GM18519 (cell line): ENCODE results near the gene CHAT.

Experiments used
- ATAC-seq: cut with Tn5 transposase; IDR thresholded peaks from one replicate; pipeline ENCODE4 v1.9.1; 2021; ENCODE audit warnings: mild to moderate bottlenecking, moderate library complexity; ENCODE audit not compliant: unreplicated experiment, low FRiP score

The CHAT gene

DNA sequence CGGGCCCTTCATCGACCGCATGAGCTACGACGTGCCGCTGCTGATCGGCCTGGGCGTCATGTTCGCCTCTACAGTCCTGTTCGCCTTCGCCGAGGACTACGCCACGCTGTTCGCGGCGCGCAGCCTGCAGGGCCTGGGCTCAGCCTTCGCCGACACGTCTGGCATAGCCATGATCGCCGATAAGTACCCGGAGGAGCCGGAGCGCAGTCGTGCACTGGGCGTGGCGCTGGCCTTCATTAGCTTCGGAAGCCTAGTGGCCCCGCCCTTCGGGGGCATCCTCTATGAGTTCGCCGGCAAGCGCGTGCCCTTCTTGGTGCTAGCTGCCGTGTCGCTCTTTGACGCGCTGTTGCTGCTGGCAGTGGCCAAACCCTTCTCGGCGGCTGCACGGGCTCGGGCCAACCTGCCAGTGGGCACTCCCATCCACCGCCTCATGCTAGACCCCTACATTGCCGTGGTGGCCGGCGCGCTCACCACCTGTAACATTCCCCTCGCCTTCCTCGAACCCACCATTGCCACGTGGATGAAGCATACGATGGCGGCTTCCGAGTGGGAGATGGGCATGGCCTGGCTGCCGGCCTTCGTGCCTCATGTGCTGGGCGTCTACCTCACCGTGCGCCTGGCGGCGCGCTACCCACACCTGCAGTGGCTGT lies 2.5 kb upstream of the CHAT start:
- no peak for ATAC-seq

DNA sequence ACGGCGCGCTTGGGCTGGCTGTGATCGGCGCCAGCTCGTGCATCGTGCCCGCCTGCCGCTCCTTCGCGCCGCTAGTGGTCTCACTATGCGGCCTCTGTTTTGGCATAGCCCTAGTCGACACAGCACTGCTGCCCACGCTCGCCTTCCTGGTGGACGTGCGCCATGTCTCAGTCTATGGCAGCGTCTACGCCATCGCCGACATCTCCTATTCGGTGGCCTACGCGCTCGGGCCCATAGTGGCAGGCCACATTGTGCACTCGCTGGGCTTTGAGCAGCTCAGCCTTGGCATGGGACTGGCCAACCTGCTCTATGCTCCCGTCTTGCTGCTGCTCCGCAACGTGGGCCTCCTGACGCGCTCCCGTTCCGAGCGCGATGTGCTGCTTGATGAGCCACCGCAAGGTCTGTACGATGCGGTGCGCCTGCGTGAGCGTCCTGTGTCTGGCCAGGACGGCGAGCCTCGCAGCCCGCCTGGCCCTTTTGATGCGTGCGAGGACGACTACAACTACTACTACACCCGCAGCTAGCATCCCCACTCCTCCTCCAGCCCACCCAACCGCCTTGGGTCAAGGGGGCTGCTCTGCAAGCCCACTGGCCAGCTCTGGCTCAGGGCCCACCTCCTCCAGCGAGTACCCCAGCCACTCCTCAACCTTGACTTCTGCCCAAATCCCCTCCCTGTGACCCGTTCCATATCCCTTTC lies 1.9 kb upstream of the CHAT start:
- no peak for ATAC-seq

DNA sequence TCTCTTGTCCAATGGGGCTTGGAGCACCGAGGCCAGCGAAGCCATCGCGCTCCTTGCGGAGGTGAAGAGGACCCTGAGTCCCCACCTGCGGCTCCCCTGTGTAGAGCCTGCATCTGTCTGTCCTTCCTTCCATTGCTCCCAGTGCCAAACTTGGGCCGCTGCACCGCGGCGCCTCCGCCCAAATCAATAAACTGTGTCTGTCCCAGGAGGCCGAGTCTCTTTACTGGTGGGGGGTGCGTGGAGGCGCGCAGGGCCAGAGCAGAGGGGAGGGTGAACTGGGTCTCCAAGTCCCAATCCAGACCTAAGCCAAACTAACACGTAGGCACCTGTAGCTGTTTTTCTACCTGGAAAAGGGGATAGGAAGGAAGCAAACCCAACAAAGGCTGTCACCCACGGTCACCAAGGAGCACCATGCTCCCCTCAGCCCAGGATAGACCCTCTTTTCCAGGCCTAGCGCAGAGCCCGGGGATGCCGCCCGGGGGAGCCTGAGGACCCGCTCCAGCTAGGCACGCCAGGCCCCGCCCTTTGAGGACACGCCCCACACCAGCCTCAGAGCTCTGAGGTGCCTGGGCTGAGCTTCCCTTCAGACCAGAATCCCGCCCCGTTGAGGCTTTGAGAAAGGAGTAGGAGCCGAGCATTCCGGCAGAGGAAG lies 1.2 kb upstream of the CHAT start:
- ATAC-seq, result no peak

DNA sequence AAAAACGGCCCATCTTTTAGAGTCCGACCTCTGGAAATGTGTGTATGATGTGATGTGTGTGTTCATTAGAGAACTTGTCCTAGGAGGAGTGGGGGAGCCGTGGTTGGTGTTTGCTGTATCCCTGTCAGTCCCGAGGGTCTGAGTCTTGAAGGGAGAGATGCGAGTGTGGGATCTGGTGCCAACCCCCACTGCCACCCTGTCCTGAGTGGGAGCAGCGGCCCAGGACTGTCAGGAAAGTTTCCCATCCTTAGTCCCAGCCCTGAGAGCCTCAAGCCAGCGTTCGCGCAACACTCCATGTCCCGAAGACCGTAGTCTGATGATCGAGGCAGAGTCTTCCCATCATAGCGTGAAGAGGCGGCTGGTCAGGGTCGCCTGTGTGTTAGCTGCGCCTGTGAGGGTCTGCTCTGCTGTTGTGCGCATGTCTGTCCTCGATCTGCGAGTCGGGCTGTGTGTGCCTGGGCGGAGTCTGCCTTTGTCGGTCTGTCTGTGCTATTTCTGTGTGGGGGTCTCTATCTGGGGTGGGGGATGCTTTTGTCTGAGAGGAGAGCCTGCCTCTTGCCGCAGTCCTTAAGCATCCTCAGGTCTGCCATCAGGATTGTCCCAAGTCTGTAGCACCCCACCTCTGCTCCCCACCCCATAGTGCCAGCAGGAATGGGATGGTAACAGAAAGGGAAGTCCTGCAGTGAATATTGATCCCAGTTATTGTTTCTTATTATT lies 514 bp upstream of the CHAT start:
- no peak for ATAC-seq

DNA sequence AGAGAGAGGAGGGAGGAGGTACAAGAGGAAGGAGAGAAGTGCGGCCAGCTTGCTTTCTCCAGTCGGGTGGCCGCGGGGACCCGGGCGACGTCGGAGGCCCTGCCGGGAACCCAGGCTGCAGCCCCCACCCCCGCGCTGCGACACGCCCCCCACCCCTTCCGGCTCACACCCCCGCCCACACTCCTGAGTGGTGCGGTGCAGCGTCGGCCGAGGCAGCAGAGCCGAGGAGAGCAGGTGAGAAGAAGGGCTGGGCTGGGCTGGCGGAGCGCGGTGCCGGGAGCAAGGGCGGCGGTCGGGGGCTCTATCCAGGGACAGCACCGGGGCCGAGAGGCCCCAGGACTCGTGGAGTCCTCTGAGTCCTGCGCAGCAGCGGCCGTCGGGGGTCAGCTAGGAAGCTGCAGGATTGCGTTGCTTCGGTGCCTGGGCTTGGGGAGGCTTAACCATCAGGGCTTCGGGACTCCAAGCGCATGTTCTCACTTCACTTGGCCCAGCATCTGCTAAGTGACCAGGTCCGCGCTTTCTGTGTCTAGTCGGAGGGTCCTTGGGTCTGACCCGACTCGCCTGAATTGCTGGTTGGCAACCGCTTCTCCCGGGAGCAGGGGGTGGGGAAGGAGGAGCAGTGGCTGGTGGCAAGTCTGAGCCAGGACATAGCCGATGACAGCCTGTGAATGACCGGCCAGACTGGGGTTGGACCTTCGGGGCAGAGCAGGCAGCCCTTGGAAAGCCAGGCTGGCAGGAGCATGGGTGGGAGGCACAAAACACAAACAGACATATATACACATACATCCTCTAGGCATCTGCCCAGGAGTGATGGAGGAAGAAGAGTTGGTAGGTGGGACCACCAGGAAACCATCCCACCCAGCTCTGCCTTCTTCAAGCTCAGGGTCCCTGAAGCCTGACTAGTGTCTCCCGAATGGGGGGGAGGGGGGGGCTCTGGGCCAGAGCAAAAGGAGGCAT lies 683 bp downstream of the CHAT start:
- no peak for ATAC-seq

DNA sequence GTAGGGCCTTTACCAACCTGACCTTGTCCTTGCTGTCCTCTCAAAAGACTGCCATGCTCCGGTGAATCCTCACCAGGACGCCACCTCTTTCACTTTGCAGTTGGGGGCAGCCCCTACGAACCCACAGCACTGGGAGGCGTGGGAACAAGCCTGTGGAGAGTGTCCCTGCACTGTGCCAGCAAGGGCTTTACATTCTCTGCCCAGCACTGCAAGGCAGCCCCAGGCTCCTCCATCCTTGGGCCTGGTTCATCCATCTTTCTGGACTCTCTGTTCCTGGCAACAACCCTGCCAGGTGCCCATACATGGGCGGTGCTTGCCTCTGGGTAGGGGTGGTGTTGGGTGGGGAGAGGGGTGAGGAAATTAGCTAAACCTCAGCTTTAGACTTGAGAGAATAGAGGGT lies 1.4 kb downstream of the CHAT start:
- ATAC-seq, result no peak

DNA sequence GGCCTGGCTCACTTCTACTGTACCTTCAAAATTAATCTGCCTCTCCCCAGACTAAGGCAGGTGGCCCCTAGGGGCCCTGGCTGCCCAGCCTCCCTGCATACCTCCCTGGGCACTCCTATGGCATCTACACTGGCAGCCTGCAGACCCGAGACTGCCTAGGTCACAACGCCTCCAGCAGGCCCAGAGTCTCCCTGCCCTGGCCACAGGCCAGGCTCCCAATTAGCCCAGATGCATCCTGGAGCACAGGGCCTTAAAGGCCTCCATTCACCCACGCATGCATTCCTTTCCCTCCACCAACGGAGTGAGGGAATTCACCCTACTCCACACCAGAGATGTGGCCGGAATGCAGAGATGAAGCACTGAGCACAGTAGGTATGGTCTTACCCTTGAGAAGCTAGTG lies 1.9 kb downstream of the CHAT start:
- no peak for ATAC-seq

DNA sequence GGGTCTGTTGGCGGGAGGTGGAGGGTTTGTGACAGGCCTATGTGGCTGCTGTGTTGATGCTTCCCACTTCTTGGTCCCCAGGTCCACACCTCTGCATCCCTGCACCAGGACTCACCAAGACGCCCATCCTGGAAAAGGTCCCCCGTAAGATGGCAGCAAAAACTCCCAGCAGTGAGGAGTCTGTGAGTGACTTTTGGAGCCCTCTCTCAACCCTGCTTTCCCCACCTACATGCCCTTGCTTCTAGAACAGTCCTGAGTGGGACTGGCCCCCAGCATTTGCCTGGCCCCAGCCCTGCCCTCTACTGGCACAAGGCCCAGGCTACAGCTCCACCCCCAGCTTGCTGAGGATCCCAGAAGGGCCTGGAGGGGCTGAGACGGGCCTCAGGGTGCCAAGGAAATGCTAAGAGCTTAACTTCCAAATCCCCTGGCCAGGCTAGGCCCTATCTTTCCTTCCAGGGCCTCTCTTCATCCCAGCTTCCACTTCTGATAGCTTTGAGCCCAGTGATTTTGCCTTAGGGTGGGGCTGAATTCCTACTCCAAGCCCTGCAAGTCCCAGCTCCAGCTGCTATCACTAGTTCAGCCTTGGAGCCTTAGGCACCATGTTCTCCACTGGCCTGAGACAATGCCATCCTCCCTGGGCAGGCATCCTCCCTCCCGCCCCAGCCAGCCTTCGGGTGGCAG lies 2.7 kb downstream of the CHAT start:
- ATAC-seq, result no peak

DNA sequence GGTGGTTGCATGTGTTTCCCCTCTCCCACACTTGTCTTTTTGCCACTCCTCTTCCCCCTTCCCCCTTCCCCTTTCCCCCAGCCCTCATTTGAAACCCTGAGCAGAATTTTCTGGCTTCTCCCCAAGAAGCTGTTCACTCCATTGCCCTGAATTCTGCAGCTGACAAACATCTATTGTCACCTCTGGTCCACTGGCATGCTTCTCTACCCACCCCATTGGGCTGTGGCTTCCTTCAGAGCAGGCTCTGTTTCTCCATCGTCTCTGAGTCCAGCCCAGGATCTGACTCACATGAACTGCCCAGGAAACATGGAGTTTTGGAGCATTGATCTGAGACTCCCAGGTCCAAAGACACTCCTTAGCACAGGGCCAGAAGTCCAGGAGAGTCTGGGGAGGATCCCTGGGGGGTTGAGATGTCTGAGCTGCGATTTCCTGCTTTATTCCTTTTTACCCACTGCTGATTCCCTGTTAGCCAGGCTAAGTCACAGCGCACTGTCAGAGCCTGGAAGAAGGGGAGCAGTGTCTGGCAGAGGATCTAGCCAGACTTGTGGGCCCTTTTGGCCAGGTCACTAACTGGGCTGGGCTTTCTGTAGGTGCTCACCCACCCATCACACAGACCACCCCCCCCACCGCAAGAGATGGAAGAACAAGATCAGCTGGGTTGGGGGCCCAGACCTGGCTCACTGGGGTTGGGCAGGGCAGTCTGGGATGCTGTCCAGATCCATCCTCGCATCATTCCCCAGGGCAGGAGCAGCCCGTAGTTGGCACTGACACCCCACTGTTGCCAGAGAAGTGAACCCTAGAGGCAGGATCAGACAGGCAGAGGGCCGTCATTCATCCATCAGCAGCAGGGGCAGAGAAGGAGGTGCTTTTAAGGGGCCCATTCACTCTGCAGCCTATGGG lies 3.5 kb downstream of the CHAT start:
- ATAC-seq, result no peak

DNA sequence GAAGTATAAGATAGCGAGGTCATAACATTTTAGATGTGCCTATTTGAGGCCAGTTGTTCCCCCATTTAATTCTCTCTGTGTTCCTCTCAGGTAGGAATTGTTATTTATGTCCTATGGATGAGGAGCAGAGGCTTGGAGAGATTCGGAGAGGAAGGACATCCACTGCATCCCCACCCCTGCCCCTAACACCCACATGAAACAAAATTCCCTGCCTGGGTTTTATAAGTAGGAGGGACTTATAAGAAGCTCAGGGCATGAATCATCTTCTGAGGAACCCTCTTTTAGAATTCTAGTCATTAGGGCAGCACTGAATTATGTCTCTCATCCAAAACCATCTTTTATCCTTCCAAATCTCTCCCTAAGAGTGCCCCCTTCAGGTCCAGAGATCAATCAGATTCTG lies 5.0 kb downstream of the CHAT start:
- no peak for ATAC-seq

DNA sequence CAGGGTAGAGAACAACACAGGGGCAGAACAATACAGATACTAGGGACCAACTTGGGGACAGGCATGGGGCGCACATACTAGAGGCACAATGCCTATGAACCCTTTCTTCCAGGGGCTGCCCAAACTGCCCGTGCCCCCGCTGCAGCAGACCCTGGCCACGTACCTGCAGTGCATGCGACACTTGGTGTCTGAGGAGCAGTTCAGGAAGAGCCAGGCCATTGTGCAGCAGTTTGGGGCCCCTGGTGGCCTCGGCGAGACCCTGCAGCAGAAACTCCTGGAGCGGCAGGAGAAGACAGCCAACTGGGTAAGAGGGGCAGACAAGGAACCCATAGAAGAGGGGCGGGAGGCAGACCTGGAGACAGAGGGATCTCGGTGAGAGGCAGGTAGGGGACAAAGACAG lies 5.8 kb downstream of the CHAT start:
- ATAC-seq, result no peak

DNA sequence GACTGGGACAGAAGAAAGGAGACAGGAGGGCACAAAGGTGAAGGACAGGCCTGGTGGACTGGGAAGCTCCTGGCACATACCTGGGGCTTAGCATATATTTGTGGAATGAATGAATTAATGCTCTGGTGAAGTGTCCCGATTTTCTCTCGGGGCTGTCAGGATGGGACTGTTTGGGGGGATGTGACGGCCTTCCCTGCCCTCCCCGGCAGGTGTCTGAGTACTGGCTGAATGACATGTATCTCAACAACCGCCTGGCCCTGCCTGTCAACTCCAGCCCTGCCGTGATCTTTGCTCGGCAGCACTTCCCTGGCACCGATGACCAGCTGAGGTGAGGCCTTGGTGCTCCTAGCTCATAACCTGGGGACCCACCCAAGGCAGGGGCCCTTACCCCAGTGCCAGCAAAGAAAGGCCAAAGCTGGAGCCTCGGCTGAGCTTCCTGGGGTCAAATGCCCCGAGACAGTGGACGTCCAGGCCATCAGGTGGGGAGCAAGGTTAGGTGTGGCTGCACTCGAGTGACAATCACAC lies 6.5 kb downstream of the CHAT start:
- no peak for ATAC-seq

DNA sequence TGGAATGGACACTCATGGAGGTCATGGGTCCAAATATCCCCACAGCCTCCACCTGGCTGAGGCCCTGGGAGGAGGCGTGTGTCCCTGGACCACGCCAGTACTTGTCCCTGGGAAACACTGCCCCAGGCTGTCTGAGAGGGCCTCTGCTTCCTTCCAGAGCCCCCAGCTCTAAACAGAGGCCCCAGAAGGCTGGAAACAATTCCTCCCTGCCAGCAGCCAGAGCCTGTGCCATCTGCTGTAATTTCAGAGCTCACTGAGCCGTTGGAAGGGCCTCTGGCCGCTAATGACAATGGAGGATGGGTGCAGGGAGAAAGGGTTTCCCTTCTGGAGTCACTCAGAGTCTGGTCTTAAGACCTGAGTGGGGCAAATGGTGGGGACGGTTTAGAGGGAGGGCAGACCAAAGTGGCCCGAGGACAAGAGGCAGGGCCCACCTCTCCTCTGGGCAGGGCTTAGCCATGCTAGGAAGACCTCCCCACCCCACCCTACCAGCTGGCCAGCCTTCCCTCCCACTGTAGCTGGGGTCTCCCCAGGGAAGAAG lies 7.1 kb downstream of the CHAT start:
- no peak for ATAC-seq

DNA sequence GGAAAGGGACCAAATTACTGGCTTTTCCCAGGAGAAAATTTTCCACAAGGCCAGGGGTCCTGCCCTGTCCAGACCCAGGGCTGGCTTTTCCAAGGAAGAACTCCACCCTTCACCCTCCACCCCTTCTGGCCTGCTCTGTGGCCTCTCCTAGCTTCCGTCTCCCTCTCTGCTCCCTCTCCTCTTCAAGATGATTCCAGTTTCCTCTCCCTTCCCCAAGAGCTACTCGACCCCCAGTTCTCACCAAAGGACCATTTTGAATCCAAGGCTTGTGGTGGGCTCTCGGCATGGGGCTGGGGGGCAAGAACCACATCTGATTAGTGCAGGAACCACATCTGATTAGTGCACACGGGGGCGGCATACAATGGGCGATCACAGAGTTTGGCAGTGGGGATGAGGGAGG lies 7.7 kb downstream of the CHAT start:
- ATAC-seq, result no peak

DNA sequence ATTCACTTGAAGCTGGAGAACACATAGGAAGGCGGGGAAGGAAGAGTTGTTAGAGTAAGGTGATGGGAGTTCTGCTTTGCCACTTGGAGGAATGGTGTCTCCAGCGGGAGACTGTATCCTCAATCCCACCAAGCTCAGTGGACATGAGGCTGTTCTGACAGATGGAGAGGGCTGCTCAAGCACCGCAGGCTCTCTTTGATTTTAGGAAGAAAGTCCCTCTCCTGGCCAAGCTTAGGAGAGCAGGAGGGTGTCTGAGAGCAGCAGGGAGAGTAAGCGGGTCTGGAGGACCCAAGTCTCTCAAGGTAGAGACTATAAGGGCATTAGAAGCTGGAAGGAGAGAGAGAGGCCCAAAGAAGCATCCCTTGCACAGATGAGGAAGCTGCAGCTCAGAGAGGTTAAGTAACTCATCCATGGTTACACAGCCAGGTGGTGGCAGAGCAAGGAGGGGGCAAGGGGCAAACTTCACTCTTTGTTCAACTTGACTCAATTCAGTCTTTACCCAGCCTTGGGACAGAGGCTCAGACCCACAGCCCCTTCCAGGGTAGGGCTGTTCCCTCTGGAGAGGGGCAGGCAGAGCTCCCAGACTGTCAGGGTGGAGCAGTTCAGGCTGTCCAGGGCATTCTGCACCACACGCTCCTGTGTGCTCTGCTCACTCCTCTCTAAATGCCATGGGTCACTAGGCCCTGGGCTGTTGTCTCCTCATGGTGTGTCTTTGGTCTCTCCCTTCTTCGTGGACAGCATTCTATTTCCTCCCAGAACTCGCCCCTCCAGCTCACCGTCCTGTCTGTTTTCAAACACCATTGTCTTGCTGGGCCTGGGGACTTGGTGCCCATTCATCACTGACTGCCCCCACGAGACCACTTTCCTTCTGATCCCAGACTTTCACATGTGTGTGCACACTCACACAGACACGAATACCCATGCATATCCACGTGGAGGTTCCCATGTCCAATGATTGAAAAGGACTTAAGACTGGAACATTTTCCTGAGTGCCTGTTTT lies 8.9 kb downstream of the CHAT start:
- ATAC-seq, result no peak

DNA sequence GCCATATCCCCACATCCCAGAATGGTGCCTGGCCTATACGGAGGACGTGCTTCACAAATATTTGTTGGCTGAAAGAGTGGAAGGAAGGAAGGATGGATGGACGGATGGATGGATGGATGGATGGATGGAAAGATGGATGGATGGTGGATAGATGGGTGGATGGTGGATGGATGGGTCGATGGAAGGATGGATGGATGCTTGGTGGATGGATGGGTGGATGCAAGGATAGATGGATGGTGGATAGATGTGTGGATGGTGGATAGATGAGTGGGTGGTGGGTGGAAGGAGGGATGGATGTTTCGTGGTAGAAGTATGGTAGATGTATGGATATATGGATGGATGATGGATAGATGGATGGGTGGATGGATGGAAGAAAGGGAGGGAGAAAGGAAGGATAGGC lies 10.8 kb downstream of the CHAT start:
- ATAC-seq, result no peak

DNA sequence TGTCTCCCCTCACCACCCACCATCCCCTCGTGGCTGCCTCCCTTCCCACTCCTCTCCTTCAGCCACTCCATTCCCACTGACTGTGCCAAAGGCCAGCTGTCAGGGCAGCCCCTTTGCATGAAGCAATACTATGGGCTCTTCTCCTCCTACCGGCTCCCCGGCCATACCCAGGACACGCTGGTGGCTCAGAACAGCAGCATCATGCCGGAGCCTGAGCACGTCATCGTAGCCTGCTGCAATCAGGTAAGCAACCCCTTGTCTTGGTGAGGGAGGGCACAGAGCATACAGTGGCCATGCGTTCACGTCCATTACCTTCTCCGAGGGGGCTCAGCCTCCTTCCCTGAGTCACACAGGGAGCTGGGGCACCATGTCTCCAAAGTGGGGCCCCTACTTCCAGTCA lies 11.6 kb downstream of the CHAT start:
- ATAC-seq, result no peak
